ENCODE data around the gene ZNF565. TPM values are rescaled to one million over a fixed set of nuclear protein-coding genes. Genes with fewer than 3 reads are reported as not detected.

Gene ZNF565
- polyA plus RNA-seq, 1 donor (not counting 4 experiments of a cell fraction or from before 2014, with no cell fraction given): 2.3 TPM

GRCh38 chr19:36163813-36164212 lies 50.7 kb downstream of the ZNF565 start:
- H3K27me3 ChIP-seq (ENCODE audit: control insufficient read depth, extremely low read depth, insufficient read depth, low read length): no peaks in the 10 kb centered on the region
- no peak overlapping the region for H2AFZ ChIP-seq (ENCODE audit: control insufficient read depth, low read length)
- H4K20me1 ChIP-seq (ENCODE audit: control insufficient read depth, extremely low read depth, insufficient read depth, low read length): no peaks in the 10 kb centered on the region
- H3K27ac ChIP-seq (ENCODE audit: control insufficient read depth, insufficient read depth, low read length): no peak overlapping the region
- DNase-seq (ENCODE audit: low read depth, low spot score): no peak
- H3K9me3 ChIP-seq (ENCODE audit: control insufficient read depth, low read depth, low read length): no peaks in the 10 kb centered on the region
- no peaks in the 10 kb centered on the region for H3K9me1 ChIP-seq (ENCODE audit: control insufficient read depth, extremely low read depth, insufficient read depth, low read length)
- peaks cover 6 to 10% of the 10 kb centered on the region in 2 experiments for H3K36me3 ChIP-seq (ENCODE audit: control insufficient read depth in 2 of 2, extremely low read depth in 1 of 2, insufficient read depth in 2 of 2, low read length in 2 of 2)
- FAIRE-seq: no peak
- no peak for TF ChIP-seq EZH2 (IDR thresholded peaks at IDR 0.05; ENCODE audit: low read length)
- TF ChIP-seq CTCF (optimal IDR thresholded peaks at IDR 0.05 in 1 of 3, IDR thresholded peaks at IDR 0.05 in 1 of 3, conservative IDR thresholded peaks at IDR 0.05 in 1 of 3; ENCODE audit: extremely low read depth in 1 of 3, insufficient read depth in 2 of 3, low read length in 3 of 3): no peak
- no peak overlapping the region for H3K4me2 ChIP-seq (ENCODE audit: control insufficient read depth, extremely low read depth, insufficient read depth, low read depth, low read length)
- dilution Hi-C loops (cut with MboI; ENCODE audit: extremely low pct_ligation_motif_present, low sequenced_read_pairs): no loop called here
- no peaks in the 10 kb centered on the region for H3K79me2 ChIP-seq (ENCODE audit: control insufficient read depth, insufficient read depth, low read length)
- no peak overlapping the region for H3K9ac ChIP-seq (ENCODE audit: control insufficient read depth, extremely low read depth, insufficient read depth, low read length)
- H3K4me3 ChIP-seq (ENCODE audit: control insufficient read depth in 2 of 3, extremely low read depth in 1 of 3, insufficient read depth in 2 of 3, low read depth in 1 of 3, low read length in 3 of 3): no peak overlapping the region
- peaks cover 6% of the 10 kb centered on the region for H3K4me1 ChIP-seq (ENCODE audit: control insufficient read depth, extremely low read depth, insufficient read depth, low read length)

- peaks cover 6% of the 10 kb centered on the region for H3K4me1 ChIP-seq (ENCODE audit: control insufficient read depth, extremely low read depth, insufficient read depth, low read length)
- FAIRE-seq: no peak
- no peaks in the 10 kb centered on the region for H3K9me3 ChIP-seq (ENCODE audit: control insufficient read depth, low read depth, low read length)
- no peaks in the 10 kb centered on the region for H3K79me2 ChIP-seq (ENCODE audit: control insufficient read depth, insufficient read depth, low read length)
- H3K4me2 ChIP-seq (ENCODE audit: control insufficient read depth, extremely low read depth, insufficient read depth, low read depth, low read length): no peak overlapping the region
- no peak overlapping the region for H3K4me3 ChIP-seq (ENCODE audit: control insufficient read depth in 2 of 3, extremely low read depth in 1 of 3, insufficient read depth in 2 of 3, low read depth in 1 of 3, low read length in 3 of 3)
- TF ChIP-seq EZH2 (IDR thresholded peaks at IDR 0.05; ENCODE audit: low read length): no peak
- no peak for TF ChIP-seq CTCF (optimal IDR thresholded peaks at IDR 0.05 in 1 of 3, IDR thresholded peaks at IDR 0.05 in 1 of 3, conservative IDR thresholded peaks at IDR 0.05 in 1 of 3; ENCODE audit: extremely low read depth in 1 of 3, insufficient read depth in 2 of 3, low read length in 3 of 3)
- no peaks in the 10 kb centered on the region for H4K20me1 ChIP-seq (ENCODE audit: control insufficient read depth, extremely low read depth, insufficient read depth, low read length)
- H3K27me3 ChIP-seq (ENCODE audit: control insufficient read depth, extremely low read depth, insufficient read depth, low read length): no peaks in the 10 kb centered on the region
- H2AFZ ChIP-seq (ENCODE audit: control insufficient read depth, low read length): no peak overlapping the region
- no peak for DNase-seq (ENCODE audit: low read depth, low spot score)
- no peaks in the 10 kb centered on the region for H3K9me1 ChIP-seq (ENCODE audit: control insufficient read depth, extremely low read depth, insufficient read depth, low read length)
- peaks cover 6 to 7% of the 10 kb centered on the region in 2 experiments for H3K36me3 ChIP-seq (ENCODE audit: control insufficient read depth in 2 of 2, extremely low read depth in 1 of 2, insufficient read depth in 2 of 2, low read length in 2 of 2)
- no peak overlapping the region for H3K9ac ChIP-seq (ENCODE audit: control insufficient read depth, extremely low read depth, insufficient read depth, low read length)
- peak overlapping the region; percentile 10 for H3K27ac ChIP-seq (ENCODE audit: control insufficient read depth, insufficient read depth, low read length)
- dilution Hi-C loops (cut with MboI; ENCODE audit: extremely low pct_ligation_motif_present, low sequenced_read_pairs): no loop called here
Measured at GRCh38 chr19:36160821-36161596, 53.5 kb downstream of the ZNF565 start.

Data from keratinocyte (primary cell).